ENCODE data around the gene SUPT3H. TPM values are rescaled to one million over a fixed set of nuclear protein-coding genes. Genes with fewer than 3 reads are reported as not detected.

The SUPT3H gene
- total RNA-seq, 1 donor from 2014 or later = 6.7 TPM

GRCh38 chr6:44785130-44785529 lies 592.6 kb downstream of the SUPT3H start:
- H3K27ac ChIP-seq = no peak overlapping the region
- intact Hi-C loops (cut with DNase I) = no loop called here
- no peaks in the 10 kb centered on the region for H3K27me3 ChIP-seq (ENCODE audit: low read depth)
- H3K4me1 ChIP-seq = no peaks in the 10 kb centered on the region
- no peaks in the 10 kb centered on the region for H3K36me3 ChIP-seq
- no peak overlapping the region for H3K4me3 ChIP-seq
- no peak for TF ChIP-seq CTCF (IDR thresholded peaks at IDR 0.05)
- H3K9me3 ChIP-seq = peaks cover 6% of the 10 kb centered on the region
- ATAC-seq = no peak
- no peak for DNase-seq

- ATAC-seq (no peak), DNase-seq (no peak)
- no peak overlapping the region for H3K4me3 ChIP-seq
- no peak for TF ChIP-seq CTCF (IDR thresholded peaks at IDR 0.05)
- intact Hi-C loops (cut with DNase I) = no loop called here
- no peak overlapping the region for H3K27ac ChIP-seq
- H3K36me3 ChIP-seq = no peaks in the 10 kb centered on the region
- peaks cover 6% of the 10 kb centered on the region for H3K9me3 ChIP-seq
- H3K4me1 ChIP-seq = no peaks in the 10 kb centered on the region
- no peaks in the 10 kb centered on the region for H3K27me3 ChIP-seq (ENCODE audit: low read depth)
Observed at GRCh38 chr6:44784195-44784594, 593.5 kb downstream of the SUPT3H start.

GRCh38 chr6:44782892-44783291 lies 594.8 kb downstream of the SUPT3H start:
- Histone ChIP-seq H3K9me3 (peaks cover 6% of the 10 kb centered on the region), H3K4me1 (no peaks in the 10 kb centered on the region), H3K36me3 (no peaks in the 10 kb centered on the region), H3K27me3 (ENCODE audit: low read depth) (no peaks in the 10 kb centered on the region), H3K4me3 (no peak overlapping the region), H3K27ac (no peak overlapping the region)
- intact Hi-C loops (cut with DNase I) = no loop called here
- TF ChIP-seq CTCF (IDR thresholded peaks at IDR 0.05) = no peak
- DNase-seq (no peak), ATAC-seq (no peak)

GRCh38 chr6:44781912-44782597 lies 595.7 kb downstream of the SUPT3H start:
- DNase-seq = no peak
- Histone ChIP-seq H3K9me3 (peaks cover 6% of the 10 kb centered on the region), H3K36me3 (no peaks in the 10 kb centered on the region), H3K4me1 (no peaks in the 10 kb centered on the region), H3K27me3 (ENCODE audit: low read depth) (no peaks in the 10 kb centered on the region), H3K27ac (no peak overlapping the region), H3K4me3 (no peak overlapping the region)
- intact Hi-C loops (cut with DNase I) = no loop called here
- TF ChIP-seq CTCF (IDR thresholded peaks at IDR 0.05) = no peak
- ATAC-seq = no peak

- no peak overlapping the region for H3K27ac ChIP-seq
- no peak for DNase-seq
- H3K27me3 ChIP-seq (ENCODE audit: low read depth) = no peaks in the 10 kb centered on the region
- peaks cover 6% of the 10 kb centered on the region for H3K9me3 ChIP-seq
- H3K36me3 ChIP-seq = no peaks in the 10 kb centered on the region
- intact Hi-C loops (cut with DNase I) = no loop called here
- H3K4me1 ChIP-seq = no peaks in the 10 kb centered on the region
- no peak for TF ChIP-seq CTCF (IDR thresholded peaks at IDR 0.05)
- ATAC-seq = no peak
- no peak overlapping the region for H3K4me3 ChIP-seq
Observed at GRCh38 chr6:44780161-44780560, 597.6 kb downstream of the SUPT3H start.
